AG04449 (cell line): ENCODE data around the gene PFKFB2.

Experiments used
- CTCF ChIA-PET: fragments of 350-600 bp; formaldehyde crosslinking; extraction: SDS; loops from one replicate; lab custom pipeline; 2021; ENCODE audit warnings: antibody characterized with exemption; lab: Yijun Ruan, JAX
- POLR2A ChIA-PET: fragments of 400-600, 350-600 bp; formaldehyde crosslinking; extraction: SDS; loops from one replicate; lab custom pipeline; 2020; ENCODE audit warnings: antibody characterized with exemption, inconsistent platforms; lab: Yijun Ruan, JAX
- DNase-seq: peaks from one replicate; pipeline ENCODE4 v3.0.0-alpha.2; 2010; ENCODE audit warnings: low read depth, low spot score
- H3K4me3 ChIP-seq: 2 replicates; pipeline ENCODE4 v1.5.1; 2011; ENCODE audit warnings: low read depth, mild to moderate bottlenecking, control low read depth, low read length
- CTCF ChIP-seq: IDR thresholded peaks from one replicate; pipeline ENCODE4 v1.5.1; 2011; ENCODE audit warnings: mild to moderate bottlenecking, moderate library complexity, low read length, control low read depth, inconsistent platforms; ENCODE audit not compliant: insufficient read depth; ENCODE audit errors: missing control alignments

Gene PFKFB2

GRCh38 chr1:207089627-207090355 is 36.7 kb downstream of the PFKFB2 start:
- TF ChIP-seq CTCF: no peak
- no peak for DNase-seq
- POLR2A ChIA-PET: no interaction called here
- H3K4me3 ChIP-seq: no peak overlapping the region
- CTCF ChIA-PET: interaction anchor here (3.2 to 3.3 kb wide), 2 partner anchors 11 to 315 kb away, joined by 8 to 13 read pairs; no protein-coding TSS in a partner anchor

- CTCF ChIA-PET: no interaction called here
These were observed 38.3 kb downstream of the PFKFB2 start for GRCh38 chr1:207091200-207091908.

GRCh38 chr1:207093944-207094343 is 40.9 kb downstream of the PFKFB2 start:
- ChIA-PET CTCF (interaction anchor here (0.9 to 1.9 kb wide), 3 partner anchors 10 to 311 kb away, joined by 4 to 5 read pairs (median 5); no protein-coding TSS in a partner anchor), POLR2A (no interaction called here)
- no peak for TF ChIP-seq CTCF
- H3K4me3 ChIP-seq: no peak overlapping the region
- DNase-seq: no peak

More at GRCh38 chr1:207091200-207091908, 38.3 kb downstream of the PFKFB2 start:
- no peak for DNase-seq
- H3K4me3 ChIP-seq: no peak overlapping the region
- POLR2A ChIA-PET: no interaction called here
- TF ChIP-seq CTCF: no peak

- no peak for DNase-seq
- POLR2A ChIA-PET: no interaction called here
- TF ChIP-seq CTCF: no peak
- CTCF ChIA-PET: interaction anchor here (2.6 kb wide), 1 partner anchor 14 kb away, joined by 7 read pairs; no protein-coding TSS in a partner anchor
- no peak overlapping the region for H3K4me3 ChIP-seq
These were observed 44.8 kb downstream of the PFKFB2 start for GRCh38 chr1:207097871-207098324.

GRCh38 chr1:207101720-207102119 is 48.6 kb downstream of the PFKFB2 start:
- H3K4me3 ChIP-seq: no peak overlapping the region
- TF ChIP-seq CTCF: no peak
- ChIA-PET POLR2A (no interaction called here), CTCF (no interaction called here)
- DNase-seq: no peak

- H3K4me3 ChIP-seq: no peak overlapping the region
- DNase-seq: no peak
- ChIA-PET POLR2A (no interaction called here), CTCF (no interaction called here)
- no peak for TF ChIP-seq CTCF
These were observed 49.1 kb downstream of the PFKFB2 start for GRCh38 chr1:207102146-207102545.
